Lower leg skin (tissue), 3 donors: ENCODE measurements around the gene EXOC6B.

ENCODE experiments used
- POLR2A ChIP-seq, 2 donors: fragments of 450-650 bp; IDR thresholded peaks; one replicate each; pipeline ENCODE4 v1.6.1; 2016 to 2017; ENCODE audit warnings: antibody characterized with exemption in 2 of 2, mild to moderate bottlenecking in 1 of 2, moderate library complexity in 1 of 2
- TF ChIP-seq, protein P1 (sequence below), 3 donors: fragments of 450-650 bp; IDR thresholded peaks; one replicate each; pipeline ENCODE4 v1.5.1; 2016; ENCODE audit warnings: antibody characterized with exemption in 3 of 3, mild to moderate bottlenecking in 3 of 3, moderate library complexity in 2 of 3

DNA sequence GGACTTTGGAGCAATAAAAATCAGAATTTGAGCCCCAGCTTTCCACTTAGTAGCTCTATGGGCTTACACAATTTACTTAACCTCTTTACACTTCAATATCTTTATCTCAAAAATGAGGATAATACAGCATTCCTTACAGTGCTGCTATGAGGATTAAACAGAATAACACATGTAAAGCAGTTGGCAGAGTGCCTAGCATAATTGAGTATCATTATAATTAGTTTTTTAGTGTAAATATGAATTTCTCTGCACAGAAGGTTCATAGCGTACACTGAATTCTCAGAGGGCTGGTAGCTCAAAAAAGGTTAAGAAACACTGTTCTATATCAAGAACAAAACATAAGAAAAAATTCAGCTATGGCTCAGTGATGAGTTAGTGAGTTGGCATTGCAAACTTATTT is 487.8 kb downstream of the EXOC6B start:
- no peak for TF ChIP-seq POLR2A (IDR thresholded peaks at IDR 0.05)
- TF ChIP-seq, protein P1, sequence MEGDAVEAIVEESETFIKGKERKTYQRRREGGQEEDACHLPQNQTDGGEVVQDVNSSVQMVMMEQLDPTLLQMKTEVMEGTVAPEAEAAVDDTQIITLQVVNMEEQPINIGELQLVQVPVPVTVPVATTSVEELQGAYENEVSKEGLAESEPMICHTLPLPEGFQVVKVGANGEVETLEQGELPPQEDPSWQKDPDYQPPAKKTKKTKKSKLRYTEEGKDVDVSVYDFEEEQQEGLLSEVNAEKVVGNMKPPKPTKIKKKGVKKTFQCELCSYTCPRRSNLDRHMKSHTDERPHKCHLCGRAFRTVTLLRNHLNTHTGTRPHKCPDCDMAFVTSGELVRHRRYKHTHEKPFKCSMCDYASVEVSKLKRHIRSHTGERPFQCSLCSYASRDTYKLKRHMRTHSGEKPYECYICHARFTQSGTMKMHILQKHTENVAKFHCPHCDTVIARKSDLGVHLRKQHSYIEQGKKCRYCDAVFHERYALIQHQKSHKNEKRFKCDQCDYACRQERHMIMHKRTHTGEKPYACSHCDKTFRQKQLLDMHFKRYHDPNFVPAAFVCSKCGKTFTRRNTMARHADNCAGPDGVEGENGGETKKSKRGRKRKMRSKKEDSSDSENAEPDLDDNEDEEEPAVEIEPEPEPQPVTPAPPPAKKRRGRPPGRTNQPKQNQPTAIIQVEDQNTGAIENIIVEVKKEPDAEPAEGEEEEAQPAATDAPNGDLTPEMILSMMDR (IDR thresholded peaks at IDR 0.05): no peak
